NK-92 (cell line): ENCODE data around the gene IL27RA.
"Not testable (repeated sequence)": the region's sequence is repeated elsewhere in the genome, so short reads cannot be mapped to it uniquely, and the experiment has no call there.

Experiments
- DNase-seq: peaks from one replicate; lab custom pipeline; 2025; ENCODE audit not compliant: unreplicated experiment; lab: John Stamatoyannopoulos, UW

IL27RA gene

DNA sequence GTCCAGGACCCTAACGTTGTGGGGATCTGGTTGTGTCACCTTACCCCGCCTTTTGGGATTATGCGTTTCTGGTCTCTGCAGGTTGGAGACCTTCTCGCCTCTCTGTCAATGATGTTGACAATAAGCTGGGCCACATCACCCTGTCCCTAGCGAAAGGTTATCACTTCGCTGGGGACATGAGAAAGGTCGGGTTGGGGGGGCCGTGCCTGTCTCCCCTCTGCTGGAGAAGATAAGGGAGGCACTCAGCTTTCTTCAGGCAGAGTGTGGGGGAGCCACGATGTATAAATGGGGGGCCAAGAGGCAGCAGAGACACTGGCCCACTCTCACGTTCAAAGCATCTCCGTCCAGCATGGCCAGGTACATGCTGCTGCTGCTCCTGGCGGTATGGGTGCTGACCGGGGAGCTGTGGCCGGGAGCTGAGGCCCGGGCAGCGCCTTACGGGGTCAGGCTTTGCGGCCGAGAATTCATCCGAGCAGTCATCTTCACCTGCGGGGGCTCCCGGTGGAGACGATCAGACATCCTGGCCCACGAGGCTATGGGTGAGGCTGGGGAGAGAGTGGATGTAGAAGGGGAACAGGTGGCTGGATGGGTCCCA, 3.6 kb upstream of the IL27RA start, which contains the start of gene RLN3:
TSS of gene RLN3 (plus strand) at position 293 of the 595 bp plus-strand sequence. CDS start at position 350, 57 bp downstream.
- DNase-seq: no peak

DNA sequence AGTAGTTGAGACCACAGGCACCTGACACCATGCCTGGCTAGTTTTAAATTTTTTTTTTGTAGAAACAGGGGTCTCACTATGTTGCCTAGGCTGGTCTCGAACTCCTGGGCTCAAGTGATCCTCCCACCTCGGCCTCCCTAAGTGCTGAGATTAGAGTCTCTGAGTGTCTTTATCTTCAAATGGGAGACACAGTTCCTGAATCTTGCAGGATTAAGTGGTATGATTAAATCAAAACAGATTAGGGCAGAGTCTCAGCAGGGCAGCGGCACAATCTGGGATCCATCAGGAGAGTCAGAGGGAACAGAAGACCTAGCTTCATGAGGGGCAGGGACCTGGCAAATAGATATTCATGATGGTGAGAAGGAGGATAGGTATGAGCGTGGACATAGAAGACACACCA, 2.7 kb upstream of the IL27RA start:
- DNase-seq: no peak

DNA sequence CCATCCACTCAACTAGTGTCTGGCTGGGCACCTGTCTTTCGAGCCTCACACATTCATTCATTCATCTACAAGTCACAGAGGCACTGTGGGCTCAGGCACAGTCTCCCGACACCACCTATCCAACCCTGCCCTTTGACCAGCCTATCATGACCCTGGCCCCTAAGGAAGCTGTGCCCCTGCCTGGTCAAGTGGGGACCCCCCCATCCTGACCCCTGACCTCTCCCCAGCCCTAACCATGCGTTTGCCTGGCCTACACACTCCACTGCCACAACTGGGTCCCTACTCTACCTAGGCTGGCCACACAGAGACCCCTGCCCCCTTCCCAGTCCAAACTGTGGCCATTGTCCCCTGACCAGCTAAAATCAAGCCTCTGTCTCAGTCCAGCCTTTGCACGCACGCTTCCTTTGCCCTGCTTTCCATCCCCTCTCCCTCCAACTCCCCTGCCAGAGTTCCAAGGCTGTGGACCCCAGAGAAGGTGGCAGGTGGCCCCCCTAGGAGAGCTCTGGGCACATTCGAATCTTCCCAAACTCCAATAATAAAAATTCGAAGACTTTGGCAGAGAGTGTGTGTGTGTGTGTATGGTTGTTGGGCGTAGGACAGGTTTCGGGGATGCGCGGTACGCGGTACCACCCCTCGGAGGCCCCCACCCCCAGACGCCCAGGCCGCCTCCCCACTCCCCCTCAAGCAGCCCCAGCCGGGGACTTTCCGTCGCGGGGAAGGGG, 404 bp upstream of the IL27RA start:
- no peak for DNase-seq

DNA sequence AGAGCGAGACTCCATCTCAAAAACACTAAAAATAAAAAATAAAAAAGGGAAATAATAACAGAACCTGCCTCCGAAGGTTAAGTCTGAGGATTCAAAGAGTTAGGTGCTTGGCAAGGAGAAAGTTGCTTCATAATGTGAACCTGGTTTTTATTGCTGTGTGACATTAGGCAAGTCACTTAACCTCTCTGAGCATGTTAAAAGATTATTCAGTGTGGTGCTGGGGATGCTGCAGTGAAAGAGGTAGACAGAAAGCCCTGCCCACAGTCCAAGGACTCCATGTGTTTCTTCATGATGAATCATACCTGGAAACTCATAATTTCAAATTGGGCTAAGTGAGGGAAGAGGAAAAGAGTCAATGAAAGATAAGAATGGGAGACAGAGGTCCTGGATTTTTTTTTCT, 2.4 kb downstream of the IL27RA start:
- DNase-seq: no peak

DNA sequence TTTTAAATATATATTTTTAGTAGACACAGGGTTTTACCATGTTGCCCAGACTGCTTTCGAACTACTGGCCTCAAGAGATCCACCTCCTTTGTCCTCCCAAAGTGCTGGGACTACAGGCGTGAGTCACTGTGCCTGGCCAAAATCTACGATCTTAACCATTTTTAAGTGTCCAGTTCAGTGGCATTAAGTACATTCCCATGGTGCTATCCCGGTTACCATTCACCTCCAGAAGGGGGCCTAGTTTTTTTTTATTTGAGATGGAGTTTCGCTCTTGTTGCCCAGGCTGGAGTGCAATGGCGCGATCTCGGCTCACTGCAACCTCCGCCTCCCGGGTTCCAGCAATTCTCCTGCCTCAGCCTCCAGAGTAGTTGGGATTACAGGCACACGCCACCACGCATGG, 3.6 kb downstream of the IL27RA start:
- DNase-seq: not testable (repeated sequence)

DNA sequence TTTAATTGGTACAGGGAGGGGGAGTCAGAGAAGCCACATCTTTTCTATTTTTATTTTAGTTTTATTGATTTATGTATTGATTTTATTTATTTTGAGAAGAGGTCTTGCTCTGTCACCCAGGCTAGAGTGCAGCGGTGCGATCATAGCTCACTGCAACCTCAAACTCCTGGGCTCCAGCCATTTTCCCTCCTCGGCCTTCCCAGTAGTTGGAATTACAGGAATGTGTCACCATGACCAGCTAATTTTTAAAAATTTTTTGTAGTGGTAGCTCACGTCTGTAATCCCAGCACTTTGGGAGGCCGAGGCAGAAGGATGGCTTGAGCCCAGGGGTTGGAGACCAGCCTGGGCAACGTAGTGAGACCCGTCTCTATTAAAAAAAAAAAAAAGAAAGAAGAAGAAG, 4.1 kb downstream of the IL27RA start:
- no peak for DNase-seq

DNA sequence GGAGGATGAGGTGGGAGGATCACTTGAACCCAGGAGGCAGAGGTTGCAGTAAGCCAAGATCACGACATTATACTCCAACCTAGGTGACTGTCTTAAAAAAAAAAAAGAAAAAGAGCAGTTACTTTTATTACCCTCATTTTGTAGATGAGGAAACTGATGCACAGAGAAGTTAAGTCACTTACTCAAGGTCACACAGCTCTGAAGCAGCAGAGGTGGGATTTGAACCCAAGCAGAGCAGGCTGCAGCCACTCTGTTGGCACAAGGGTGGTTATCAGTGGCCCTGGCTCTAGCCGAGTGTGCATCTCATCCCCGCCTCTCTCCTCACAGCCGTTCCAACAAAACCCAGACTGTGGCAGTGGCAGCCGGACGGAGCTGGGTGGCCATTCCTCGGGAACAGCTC, 7.6 kb downstream of the IL27RA start:
- DNase-seq: no peak

DNA sequence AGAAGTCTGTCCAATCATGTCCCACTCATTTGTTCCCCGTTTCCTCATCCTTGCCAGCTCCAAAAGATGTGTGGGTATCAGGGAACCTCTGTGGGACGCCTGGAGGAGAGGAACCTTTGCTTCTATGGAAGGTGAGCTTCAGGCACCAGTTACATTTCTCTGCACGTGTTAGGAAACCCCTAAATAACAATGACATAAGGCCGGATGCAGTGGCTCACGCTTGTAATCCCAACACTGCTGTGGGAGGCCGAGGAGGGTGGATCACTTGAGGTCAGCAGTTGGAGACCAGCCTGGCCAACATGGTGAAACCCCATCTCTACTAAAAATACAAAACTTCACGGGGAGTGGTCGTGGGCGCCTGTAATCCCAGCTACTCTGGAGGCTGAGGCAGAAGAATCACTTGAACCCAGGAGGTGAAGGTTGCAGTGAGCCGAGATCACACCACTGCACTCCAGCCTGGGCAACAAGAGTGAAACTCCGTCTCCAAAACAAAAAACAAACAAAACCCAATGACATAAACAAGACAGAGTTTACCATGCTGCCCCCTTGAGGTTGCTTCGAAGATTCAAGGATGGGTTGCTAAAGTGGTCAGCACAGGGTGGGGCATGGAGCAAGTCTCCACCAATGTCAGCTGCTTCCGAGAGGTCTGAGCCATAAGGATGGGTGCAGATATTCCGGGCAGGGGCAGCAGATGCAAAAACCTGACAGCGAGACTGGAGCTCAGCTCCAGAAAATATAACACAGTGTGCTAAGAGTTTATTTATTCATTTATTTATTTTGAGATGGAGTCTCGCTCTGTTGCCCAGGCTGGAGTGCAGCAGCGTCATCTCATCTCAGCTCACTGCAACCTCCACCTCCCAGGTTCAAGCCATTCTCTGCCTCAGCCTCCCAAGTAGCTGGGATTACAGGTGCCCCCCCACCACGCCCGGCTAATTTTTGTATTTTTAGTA, 11.4 kb downstream of the IL27RA start:
- DNase-seq: not testable (repeated sequence)

DNA sequence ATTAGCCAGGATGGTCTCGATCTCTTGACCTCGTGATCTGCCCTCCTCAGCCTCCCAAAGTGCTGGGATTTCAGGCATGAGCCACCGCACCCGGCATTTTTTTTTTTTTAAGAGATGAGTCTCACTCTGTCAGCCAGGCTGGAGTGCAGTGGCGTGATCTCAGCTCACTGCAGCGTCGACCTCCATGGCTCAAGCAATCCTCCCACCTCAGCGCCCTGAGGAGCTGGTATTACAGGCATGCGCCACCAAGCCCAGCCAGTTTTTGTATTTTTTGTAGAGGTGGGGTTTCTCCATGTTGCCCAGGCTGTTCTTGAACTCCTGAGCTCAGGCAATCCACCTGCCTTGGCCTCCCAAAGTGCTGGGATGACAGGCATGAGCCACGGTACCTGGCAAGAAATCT, 16.3 kb downstream of the IL27RA start:
- DNase-seq: not testable (repeated sequence)

DNA sequence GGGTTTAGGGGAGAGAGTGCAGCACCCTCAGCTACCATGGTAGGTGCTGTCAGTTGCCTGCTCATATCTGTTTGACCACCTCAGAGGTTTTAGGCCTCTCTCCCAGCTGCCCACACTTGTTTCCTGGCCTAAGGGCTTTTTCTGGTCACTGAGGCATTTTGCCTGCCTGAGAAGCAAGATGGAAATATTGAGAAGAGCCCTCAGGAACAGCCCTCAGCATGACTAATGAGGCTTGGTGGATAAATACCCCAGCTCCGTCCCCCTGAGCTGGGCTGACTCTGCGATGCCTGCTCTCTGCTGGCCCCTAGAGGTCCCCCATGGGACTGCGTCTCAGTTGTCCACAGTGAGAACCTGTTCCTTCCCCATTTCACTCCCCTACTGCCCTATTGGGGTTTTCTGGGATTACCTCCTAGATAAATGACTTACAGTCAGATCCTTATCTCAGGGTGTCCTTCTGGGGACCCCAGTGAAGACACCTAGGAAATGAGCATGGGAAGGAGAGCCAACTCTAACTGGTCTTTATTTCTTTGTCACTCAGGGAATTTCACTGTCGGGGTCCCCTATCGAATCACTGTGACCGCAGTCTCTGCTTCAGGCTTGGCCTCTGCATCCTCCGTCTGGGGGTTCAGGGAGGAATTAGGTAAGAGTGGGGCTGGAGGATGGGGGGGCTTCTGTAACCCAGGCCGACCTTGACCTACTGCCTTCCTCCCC, 17.0 kb downstream of the IL27RA start:
- no peak for DNase-seq

DNA sequence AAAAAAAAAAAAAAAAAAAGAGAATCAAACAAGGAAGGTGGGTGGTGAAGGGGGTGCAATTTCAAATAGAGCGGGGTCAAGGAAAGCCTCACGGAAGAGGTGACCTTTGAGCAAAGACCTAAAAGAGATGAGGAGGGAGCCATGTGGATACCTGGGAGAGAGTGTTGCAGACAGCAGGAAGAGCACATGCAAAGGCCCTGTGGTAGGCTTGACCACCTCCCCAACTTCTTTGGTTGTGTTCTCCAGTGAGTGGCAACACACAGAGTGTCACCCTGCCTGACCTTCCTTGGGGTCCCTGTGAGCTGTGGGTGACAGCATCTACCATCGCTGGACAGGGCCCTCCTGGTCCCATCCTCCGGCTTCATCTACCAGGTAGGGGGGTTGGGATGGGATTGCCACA, 18.9 kb downstream of the IL27RA start:
- no peak for DNase-seq

DNA sequence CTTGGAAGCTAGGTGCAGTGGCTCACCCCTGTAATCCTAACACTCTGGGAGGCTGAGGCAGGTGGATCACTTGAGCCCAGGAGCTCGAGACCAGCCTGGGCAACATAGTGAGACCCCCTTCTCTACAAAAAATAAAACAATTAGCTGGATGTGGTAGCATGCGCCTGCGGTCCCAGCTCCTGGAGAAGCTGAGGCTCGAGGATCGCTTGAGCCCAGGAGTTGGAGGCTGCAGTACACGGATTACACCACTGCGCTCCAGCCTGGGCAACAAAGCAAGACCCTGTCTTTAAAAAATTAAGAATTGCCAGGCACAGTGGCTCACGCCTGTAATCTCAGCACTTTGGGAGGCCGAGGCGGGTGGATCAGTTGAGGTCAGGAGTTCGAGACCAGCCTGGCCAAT, 19.4 kb downstream of the IL27RA start:
- not testable (repeated sequence) for DNase-seq

DNA sequence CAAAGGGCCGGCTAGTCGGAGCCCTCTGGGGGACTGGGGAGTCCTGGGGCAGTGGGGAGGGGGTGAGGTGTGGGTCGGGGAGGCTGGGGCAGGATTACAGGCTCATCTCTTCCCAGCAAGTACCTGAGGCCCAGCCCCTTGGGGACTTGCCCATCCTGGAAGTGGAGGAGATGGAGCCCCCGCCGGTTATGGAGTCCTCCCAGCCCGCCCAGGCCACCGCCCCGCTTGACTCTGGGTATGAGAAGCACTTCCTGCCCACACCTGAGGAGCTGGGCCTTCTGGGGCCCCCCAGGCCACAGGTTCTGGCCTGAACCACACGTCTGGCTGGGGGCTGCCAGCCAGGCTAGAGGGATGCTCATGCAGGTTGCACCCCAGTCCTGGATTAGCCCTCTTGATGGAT, 20.4 kb downstream of the IL27RA start:
- no peak for DNase-seq

DNA sequence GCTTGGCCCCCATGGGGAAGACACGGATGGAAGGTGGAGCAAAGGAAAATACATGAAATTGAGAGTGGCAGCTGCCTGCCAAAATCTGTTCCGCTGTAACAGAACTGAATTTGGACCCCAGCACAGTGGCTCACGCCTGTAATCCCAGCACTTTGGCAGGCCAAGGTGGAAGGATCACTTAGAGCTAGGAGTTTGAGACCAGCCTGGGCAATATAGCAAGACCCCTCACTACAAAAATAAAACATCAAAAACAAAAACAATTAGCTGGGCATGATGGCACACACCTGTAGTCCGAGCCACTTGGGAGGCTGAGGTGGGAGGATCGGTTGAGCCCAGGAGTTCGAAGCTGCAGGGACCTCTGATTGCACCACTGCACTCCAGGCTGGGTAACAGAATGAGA, 20.9 kb downstream of the IL27RA start:
- DNase-seq: no peak

DNA sequence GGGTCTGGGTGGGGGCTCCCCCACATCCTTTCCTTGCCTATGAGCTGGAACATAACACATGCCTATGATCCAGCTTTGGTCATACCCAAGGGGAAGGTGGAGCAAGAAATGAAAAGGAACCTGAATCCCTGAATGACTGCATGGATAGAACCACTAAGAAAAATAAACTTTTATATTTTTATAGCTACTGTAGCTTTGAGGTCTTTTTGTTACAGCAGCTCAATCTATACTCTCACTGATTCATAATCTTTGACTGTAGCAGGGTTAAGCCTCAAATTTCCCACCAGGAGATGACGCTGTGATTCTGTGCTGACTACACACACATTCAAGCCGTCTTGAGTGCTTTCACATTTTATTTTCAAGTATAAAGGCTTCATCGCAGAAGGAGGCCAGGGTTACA, 21.5 kb downstream of the IL27RA start:
- DNase-seq: no peak

DNA sequence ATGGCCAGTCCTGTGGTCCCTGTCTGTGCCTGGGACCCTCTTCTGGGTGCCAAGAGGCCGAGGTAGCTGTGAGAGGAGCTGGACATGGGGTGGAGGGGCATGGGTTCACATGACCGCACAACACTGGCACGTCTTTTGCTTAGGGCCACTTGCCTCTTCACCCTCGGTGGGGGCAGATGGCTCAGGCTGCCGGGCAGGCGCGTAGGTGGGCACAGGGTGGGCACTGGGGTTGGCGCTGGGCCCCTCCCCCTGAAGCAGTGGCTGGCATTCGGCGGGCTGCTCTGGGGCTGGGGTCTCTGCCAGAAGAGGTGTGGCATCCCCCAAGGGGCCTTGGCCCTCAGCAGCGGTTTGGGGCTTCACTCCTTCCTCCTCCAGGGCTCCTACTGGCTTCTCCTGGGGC, 21.9 kb downstream of the IL27RA start:
- no peak for DNase-seq

DNA sequence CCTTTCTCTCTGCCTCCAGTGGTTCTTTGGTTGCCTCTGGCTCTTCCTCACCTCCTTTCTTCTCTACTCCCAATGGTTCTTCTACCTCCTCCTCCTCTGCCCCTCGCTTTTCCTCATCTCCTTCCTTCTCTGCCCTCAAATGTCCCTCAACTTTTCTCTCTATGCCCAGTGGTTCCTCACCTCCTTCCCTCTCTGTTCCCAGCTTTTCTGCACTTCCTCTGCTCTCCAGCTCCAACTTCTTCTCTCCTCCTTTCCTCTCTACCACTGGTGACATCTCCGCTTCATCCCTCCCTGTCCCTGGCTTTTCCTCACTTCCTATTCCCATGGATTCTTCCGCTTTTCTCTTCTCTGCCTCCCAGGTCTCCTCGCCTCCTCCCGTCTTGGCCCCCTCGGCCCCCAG, 22.5 kb downstream of the IL27RA start:
- no peak for DNase-seq

DNA sequence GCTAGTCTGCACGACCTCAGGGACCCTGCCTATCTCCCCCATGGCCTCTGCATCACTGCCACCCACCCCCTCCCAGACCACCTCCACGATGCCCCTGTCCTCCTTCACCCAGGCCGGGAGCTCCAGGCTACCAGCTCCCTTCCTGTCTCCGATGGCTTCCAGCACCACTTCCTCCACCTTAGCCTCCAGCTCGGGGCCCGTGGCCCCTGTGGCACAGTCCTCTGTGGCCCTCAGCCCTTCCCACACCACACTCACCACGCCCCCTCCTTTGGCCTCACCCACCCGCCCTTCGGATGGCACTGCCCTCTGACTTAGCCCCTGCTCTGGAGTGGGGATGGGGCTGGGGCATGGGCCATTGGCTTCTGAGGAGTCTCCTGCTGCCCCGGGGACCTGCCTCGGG, 23.2 kb downstream of the IL27RA start:
- no peak for DNase-seq

DNA sequence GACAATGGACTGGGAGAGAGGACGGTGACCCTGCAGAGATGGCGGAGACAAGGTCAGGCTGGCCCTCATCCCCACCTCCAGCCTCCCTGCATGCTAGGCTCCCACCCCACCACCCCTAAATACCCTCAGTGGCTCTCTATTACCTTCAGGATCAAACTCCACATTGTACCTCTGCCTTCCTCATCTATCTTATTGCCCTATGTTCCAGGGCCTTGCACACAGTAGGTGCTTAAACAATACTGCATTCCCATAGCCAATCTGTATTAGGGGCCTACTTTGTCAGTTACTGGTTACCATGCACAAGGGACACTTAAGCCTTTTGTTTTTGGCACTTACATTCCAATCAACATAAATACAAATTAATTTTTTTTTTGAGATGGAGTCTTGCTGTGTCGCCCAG, 23.8 kb downstream of the IL27RA start:
- DNase-seq: no peak

DNA sequence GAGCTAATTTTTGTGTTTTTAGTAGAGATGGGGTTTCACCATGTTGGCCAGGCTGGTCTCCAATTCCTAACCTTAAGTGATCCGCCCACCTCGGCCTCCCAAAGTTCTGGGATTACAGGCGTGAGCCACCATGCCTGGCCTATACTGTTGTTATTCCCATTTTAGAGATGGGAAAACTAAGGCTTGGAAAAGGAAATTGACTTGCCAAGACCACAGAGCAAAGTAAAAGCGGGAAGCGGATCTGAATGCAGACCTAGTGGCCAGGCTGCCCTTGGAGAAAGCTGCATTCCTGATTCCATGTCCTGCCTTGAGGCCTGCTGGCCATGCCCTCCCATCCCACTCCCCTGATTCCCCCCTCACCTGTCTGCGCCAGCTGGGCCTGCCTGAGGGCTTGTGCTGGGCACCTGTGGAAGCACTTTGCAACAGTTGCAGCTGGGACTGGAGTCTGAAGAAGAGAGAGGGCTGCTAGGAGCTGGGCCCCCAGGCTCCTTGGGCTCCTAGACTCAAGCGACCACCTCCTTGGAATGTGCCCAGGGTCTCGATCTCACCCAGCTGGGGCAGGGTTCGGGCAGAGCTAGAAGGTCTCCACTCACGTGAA, 24.6 kb downstream of the IL27RA start:
- DNase-seq: no peak
